HL-60 (cell line): ENCODE data around the gene TANC1.

Experiments used
- DNase-seq, 2 experiments: peaks; one replicate each; pipeline ENCODE4 v3.0.0-alpha.2; 2010 to 2020; ENCODE audit warnings: low read depth in 1 of 2, low spot score in 1 of 2
- H3K27ac ChIP-seq: fragments of 250-450 bp; sonication (Bioruptor Pico); replicated peaks from 2 replicates; pipeline ENCODE4 v1.5.1; 2020; ENCODE audit warnings: mild to moderate bottlenecking, moderate library complexity
- H3K27me3 ChIP-seq: fragments of 250-450 bp; sonication (Bioruptor Pico); 2 replicates; pipeline ENCODE4 v1.5.1; 2021; ENCODE audit warnings: mild to moderate bottlenecking, moderate library complexity; ENCODE audit not compliant: insufficient read depth, poor library complexity, severe bottlenecking
- H3K4me3 ChIP-seq: replicated peaks from 2 replicates; pipeline ENCODE4 v1.5.1; 2011; ENCODE audit warnings: mild to moderate bottlenecking, control low read depth, low read length; ENCODE audit not compliant: insufficient read depth
- CTCF ChIP-seq: IDR thresholded peaks from one replicate; pipeline ENCODE4 v1.5.1; 2011; ENCODE audit warnings: low read length, control low read depth, inconsistent platforms; ENCODE audit not compliant: insufficient read depth
- GABPA ChIP-seq: IDR thresholded peaks from 2 replicates; pipeline ENCODE4 v1.6.1; 2012; ENCODE audit warnings: low read depth
- POLR2AphosphoS5 ChIP-seq: IDR thresholded peaks from 2 replicates; pipeline ENCODE4 v1.6.1; 2012; ENCODE audit warnings: low read depth
- SPI1 ChIP-seq: IDR thresholded peaks from 2 replicates; pipeline ENCODE4 v1.6.1; 2012; ENCODE audit warnings: low read depth, mild to moderate bottlenecking, borderline replicate concordance
- long read RNA-seq: library from polyadenylated mRNA; unstranded; transcript quantifications from one replicate; pipeline ENCODE4 v2.0.0, GENCODE V29; 2020
- TF ChIP-seq, protein P1 (sequence below): IDR thresholded peaks from 2 replicates; pipeline ENCODE4 v1.6.1; 2012; ENCODE audit warnings: low read depth; ENCODE audit not compliant: insufficient replicate concordance

The TANC1 gene
- long read RNA-seq, partial matches to known transcripts = 0 of 2 reads
- long read RNA-seq, other reads (novel, unspliced or antisense) = 2 of 2 reads

DNA sequence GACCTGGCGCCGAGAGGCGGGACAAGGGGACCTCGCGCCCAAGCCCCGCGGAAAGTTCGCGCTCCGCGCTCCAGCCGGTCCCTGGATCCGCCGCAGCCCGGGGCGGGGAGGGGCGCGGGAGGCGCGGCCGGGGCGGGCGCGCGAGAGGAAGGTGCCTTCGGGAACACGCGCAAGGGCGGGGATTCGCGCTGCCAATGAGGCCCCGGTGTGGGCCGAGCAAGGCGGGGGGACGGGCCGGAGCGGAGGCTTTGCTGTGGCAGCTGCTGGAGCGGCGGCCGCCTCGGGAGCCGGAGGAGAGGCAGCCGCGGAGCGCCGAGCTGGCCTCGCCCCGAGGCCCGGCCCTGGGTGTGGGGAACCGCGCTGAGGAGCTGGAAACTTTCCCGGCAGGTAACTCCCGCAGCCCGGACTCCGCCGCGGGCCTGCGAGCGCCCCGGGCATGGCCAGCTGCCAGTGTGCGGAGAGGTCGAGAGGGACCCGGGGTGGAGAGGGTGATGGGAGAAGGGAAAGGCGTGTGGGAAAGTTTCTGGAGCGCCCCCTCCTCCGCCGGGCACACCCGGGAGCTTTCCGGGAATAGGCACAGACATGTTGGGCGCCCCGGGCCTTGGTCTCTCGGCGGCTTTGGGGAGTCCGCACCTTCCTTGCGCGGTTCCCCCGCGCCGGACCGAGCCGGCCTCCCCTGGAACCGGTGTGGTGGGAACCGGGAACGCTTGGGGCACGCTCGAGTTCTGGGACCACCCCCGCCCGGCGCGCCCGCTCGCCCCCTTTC, at the start of gene TANC1:
TANC1 (plus strand) TSS at position 245 of the 766 bp plus-strand sequence. CDS start 97,271 bp downstream, outside the sequence.
- peak in 1 of 2 experiments; percentile 79 for DNase-seq
- TF ChIP-seq POLR2AphosphoS5 (no peak), CTCF (no peak), SPI1 (no peak), GABPA (no peak)
- TF ChIP-seq, protein P1, sequence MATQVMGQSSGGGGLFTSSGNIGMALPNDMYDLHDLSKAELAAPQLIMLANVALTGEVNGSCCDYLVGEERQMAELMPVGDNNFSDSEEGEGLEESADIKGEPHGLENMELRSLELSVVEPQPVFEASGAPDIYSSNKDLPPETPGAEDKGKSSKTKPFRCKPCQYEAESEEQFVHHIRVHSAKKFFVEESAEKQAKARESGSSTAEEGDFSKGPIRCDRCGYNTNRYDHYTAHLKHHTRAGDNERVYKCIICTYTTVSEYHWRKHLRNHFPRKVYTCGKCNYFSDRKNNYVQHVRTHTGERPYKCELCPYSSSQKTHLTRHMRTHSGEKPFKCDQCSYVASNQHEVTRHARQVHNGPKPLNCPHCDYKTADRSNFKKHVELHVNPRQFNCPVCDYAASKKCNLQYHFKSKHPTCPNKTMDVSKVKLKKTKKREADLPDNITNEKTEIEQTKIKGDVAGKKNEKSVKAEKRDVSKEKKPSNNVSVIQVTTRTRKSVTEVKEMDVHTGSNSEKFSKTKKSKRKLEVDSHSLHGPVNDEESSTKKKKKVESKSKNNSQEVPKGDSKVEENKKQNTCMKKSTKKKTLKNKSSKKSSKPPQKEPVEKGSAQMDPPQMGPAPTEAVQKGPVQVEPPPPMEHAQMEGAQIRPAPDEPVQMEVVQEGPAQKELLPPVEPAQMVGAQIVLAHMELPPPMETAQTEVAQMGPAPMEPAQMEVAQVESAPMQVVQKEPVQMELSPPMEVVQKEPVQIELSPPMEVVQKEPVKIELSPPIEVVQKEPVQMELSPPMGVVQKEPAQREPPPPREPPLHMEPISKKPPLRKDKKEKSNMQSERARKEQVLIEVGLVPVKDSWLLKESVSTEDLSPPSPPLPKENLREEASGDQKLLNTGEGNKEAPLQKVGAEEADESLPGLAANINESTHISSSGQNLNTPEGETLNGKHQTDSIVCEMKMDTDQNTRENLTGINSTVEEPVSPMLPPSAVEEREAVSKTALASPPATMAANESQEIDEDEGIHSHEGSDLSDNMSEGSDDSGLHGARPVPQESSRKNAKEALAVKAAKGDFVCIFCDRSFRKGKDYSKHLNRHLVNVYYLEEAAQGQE = no peak
- peak within 1 kb of the TSS; percentile 59 for H3K4me3 ChIP-seq
- H3K27me3 ChIP-seq = peaks cover 63% of the 10 kb centered on the region
- H3K27ac ChIP-seq = no peak within 1 kb of the TSS

DNA sequence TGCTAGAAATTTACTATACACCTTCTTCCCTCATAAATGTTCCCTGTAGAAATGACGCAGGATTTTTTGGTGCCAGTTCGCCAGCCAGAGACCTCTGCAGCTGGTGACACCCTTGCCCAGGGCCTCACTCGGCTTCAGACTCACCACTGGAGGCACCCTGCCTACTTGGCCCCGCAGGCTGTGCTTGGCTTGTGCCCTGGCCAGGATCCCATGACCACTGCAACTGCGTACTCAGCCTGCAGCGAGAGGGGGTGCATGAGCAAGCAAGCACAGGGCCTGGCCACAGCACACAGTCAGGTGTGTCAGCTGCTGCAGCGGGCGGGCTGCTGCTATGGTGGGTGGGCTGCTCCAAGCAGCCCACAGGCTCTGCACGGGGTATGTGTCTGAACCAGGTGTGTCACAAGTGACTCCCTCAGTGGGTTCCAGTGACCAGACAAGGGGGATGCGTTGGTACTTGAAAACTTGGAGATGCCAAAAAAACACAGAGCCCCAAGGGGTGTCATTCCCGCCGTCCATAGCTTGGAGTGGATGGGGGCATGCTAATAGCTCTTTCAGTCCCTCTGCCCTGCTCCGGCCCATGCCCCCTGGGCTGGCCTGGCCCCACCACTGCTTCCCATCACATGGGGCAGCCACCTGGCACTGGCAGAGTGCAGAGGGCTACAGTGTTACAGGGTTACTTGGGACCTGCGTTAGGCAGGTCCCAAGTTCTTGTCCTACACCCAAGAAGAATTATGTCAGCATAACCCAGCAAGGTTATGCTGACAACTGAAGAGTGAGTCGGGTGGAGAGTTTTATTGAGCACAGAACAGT, 46.6 kb upstream of the TANC1 start:
- no peak for DNase-seq
- Histone ChIP-seq H3K4me3 (no peak overlapping the region), H3K27ac (no peak overlapping the region), H3K27me3 (peaks cover 4% of the 10 kb centered on the region)
- no peak for TF ChIP-seq GABPA
- no peak for TF ChIP-seq SPI1
- TF ChIP-seq, protein P1 = no peak

- no peak overlapping the region for H3K4me3 ChIP-seq
- no peak for DNase-seq
- no peak for TF ChIP-seq SPI1
- TF ChIP-seq GABPA = no peak
- H3K27me3 ChIP-seq = peaks cover 4% of the 10 kb centered on the region
- H3K27ac ChIP-seq = no peak overlapping the region
Measured at GRCh38 chr2:158922601-158923000, 45.8 kb upstream of the TANC1 start.

GRCh38 chr2:158923180-158923594, 45.3 kb upstream of the TANC1 start:
- no peak for TF ChIP-seq POLR2AphosphoS5
- no peak overlapping the region for H3K4me3 ChIP-seq
- H3K27me3 ChIP-seq = peaks cover 4% of the 10 kb centered on the region
- no peak for DNase-seq
- no peak overlapping the region for H3K27ac ChIP-seq

GRCh38 chr2:158923641-158924040, 44.8 kb upstream of the TANC1 start:
- TF ChIP-seq POLR2AphosphoS5 (no peak), CTCF (no peak), GABPA (no peak), SPI1 (no peak)
- TF ChIP-seq, protein P1 = no peak
- no peak overlapping the region for H3K4me3 ChIP-seq
- peaks cover 4% of the 10 kb centered on the region for H3K27me3 ChIP-seq
- H3K27ac ChIP-seq = no peak overlapping the region
- no peak for DNase-seq
